RWPE1 (cell line): ENCODE data around the gene SLC39A7.

Source experiments
- CTCF ChIA-PET: fragments of 350-600 bp; sonication (Branson Sonifier 250); formaldehyde crosslinking; extraction: SDS; loops from one replicate; lab custom pipeline; 2021; lab: Yijun Ruan, JAX
- POLR2A ChIA-PET: fragments of 400-600 bp; formaldehyde crosslinking; extraction: SDS; loops from one replicate; lab custom pipeline; 2020; ENCODE audit warnings: antibody characterized with exemption; ENCODE audit not compliant: low non-redundant PET; lab: Yijun Ruan, JAX
- DNase-seq: peaks from one replicate; pipeline ENCODE4 v3.0.0; 2012; ENCODE audit warnings: low spot score
- H3K27ac ChIP-seq: fragments of 450-650 bp; 2 replicates; pipeline ENCODE4 v1.5.1; 2017
- CTCF ChIP-seq: fragments of 450-650 bp; conservative IDR thresholded peaks from 2 replicates; pipeline ENCODE4 v1.5.1; 2017; ENCODE audit warnings: low read depth, mild to moderate bottlenecking

The SLC39A7 gene

DNA sequence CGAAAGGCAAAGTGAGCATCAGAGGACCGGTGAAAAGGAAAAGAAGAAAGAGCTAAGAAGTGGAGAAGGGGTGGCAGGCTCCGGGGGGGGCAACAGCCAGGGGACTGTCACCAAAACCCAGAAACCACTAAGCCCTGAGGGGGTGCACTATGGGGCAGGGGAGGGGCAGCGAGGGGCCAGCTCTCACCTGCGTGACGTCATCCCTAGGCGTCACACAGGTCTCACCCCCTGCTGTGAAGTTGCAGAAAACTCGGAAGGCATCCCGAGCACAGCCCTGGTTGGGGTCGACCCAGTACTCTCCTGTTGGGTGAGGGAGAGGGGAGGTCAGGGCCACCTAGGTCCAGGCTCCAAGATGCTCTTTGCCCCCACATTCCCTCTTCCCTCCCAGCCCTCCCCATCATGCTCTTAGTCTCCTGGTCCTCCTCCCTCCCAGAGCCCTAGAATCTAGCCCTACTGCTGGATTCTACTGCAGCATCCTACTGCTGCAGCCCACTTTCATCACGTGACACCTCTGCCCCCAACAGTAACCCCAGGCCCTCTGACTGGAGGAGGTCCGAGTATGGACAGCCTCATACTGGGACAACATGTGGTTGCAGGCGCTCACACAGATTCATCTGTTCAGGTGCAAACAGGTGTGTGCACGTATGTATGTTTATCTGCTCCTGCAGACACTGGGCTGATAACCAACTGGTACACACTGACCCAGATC, 35.8 kb upstream of the SLC39A7 start:
- ChIA-PET CTCF (interaction anchor here (0.6 to 1.3 kb wide), 3 partner anchors 9 to 83 kb away, joined by 3 to 4 read pairs (median 3); no protein-coding TSS in a partner anchor), POLR2A (no interaction called here)
- DNase-seq, result no peak
- no peak for TF ChIP-seq CTCF
- no peak overlapping the region for H3K27ac ChIP-seq

GRCh38 chr6:33165581-33166258, 34.9 kb upstream of the SLC39A7 start:
- ChIA-PET POLR2A (no interaction called here), CTCF (no interaction called here)
- H3K27ac ChIP-seq, result no peak overlapping the region
- no peak for TF ChIP-seq CTCF
- no peak for DNase-seq

DNA sequence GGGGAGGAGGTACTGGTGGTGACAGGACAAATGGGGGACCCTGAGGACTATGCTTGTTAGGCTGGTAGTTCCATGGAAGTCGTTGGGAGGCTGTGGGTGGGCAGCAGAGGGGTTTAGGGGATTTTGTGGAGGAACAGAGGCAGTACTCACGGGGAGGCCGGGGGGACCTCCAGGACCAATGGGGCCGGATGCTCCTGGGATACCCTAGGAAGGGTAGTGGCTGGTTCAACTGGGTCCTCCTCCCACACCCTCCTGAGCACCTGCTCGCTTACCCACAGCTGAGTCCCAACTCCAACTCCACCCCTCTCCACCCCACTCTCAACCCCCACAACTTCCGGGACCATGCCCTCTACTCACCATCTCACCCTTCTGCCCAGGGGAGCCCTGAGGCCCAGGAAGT, 34.3 kb upstream of the SLC39A7 start:
- no peak for DNase-seq
- TF ChIP-seq CTCF, result no peak
- CTCF ChIA-PET, result no interaction called here
- H3K27ac ChIP-seq, result no peak overlapping the region
- POLR2A ChIA-PET, result no interaction called here

DNA sequence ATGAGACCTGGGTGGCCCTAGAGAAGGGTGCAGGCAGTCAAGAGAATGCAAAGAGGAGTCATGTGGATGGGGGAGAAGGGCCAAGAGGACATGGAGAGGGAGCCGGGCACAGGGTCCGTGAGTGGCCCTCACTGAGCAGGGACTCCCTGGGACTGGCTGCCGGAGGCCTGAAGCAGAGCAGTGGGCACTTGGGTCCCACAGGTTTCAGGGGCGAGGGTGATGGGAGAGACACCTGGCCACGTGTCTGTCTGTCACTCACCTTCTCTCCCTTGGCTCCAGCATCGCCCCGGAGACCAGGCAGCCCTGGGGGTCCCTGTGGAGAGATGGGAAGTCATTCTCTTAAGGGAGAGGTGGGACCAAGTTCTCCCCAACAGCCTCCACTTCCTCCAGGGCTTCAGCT, 33.9 kb upstream of the SLC39A7 start:
- no peak overlapping the region for H3K27ac ChIP-seq
- POLR2A ChIA-PET, result no interaction called here
- no peak for TF ChIP-seq CTCF
- no peak for DNase-seq
- CTCF ChIA-PET, result no interaction called here

- ChIA-PET POLR2A (no interaction called here), CTCF (interaction anchor here (0.8 kb wide), 1 partner anchor 80 kb away, joined by 3 read pairs; no protein-coding TSS in a partner anchor)
- no peak overlapping the region for H3K27ac ChIP-seq
- DNase-seq, result no peak
- no peak for TF ChIP-seq CTCF
These were observed 33.0 kb upstream of the SLC39A7 start for GRCh38 chr6:33167374-33168283.

- no peak for DNase-seq
- H3K27ac ChIP-seq, result no peak overlapping the region
- CTCF ChIA-PET, result interaction anchor here (0.8 kb wide), 1 partner anchor 80 kb away, joined by 3 read pairs; no protein-coding TSS in a partner anchor
- POLR2A ChIA-PET, result no interaction called here
- TF ChIP-seq CTCF, result no peak
These were observed 32.4 kb upstream of the SLC39A7 start for GRCh38 chr6:33168284-33168601.
